Measurements from ENCODE around the gene DNAH8.

DNA sequence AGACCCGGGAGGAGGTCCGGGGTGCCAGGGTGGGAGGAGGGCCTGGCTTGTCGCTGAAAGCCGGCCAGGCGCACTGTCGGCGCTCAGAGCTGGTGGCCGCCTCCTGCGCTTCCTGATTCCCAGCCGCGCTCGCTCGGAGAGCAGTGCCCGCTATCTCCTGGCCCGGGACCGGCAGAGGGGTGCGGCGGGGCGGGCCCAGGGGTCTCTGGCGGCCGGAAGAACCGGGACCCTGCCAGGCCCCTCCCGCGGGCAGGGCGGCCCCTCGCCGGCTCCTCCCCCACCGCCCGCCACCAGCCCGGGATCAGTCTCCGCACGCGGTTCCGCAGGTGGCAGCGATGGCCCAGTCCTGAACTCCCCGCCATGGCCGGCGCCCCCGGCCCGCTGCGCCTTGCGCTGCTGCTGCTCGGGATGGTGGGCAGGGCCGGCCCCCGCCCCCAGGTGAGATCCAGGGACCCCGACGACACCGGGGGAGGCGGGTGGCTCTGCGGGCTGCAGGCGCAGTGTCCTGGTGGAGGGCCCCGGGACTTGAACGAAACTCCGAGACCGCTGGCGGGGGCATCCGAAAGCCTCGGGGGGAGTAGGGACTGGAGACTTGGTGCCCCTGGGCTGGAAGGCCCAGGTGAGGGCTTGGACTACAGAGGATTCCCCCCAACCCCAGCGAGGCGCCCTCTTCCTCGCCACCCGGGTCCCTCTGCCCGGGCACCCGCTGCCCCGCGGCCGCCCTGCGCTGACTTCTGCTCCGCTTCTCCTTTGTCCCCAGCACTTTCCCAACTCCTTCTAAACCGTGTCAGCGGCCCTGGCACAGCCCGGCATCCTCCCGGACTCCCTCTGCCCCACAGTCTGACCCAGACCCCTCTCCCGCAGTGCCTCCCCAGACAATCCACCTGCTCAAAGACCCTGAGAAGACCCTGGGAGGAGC, 333.6 kb downstream of the DNAH8 start, which contains the start of gene GLP1R:
- TF ChIP-seq, protein P1, sequence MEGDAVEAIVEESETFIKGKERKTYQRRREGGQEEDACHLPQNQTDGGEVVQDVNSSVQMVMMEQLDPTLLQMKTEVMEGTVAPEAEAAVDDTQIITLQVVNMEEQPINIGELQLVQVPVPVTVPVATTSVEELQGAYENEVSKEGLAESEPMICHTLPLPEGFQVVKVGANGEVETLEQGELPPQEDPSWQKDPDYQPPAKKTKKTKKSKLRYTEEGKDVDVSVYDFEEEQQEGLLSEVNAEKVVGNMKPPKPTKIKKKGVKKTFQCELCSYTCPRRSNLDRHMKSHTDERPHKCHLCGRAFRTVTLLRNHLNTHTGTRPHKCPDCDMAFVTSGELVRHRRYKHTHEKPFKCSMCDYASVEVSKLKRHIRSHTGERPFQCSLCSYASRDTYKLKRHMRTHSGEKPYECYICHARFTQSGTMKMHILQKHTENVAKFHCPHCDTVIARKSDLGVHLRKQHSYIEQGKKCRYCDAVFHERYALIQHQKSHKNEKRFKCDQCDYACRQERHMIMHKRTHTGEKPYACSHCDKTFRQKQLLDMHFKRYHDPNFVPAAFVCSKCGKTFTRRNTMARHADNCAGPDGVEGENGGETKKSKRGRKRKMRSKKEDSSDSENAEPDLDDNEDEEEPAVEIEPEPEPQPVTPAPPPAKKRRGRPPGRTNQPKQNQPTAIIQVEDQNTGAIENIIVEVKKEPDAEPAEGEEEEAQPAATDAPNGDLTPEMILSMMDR (conservative IDR thresholded peaks at IDR 0.05 in 1 of 2, IDR thresholded peaks at IDR 0.05 in 1 of 2; ENCODE audit: extremely low read depth in 1 of 2, insufficient read depth in 1 of 2, low read depth in 1 of 2, low read length in 2 of 2): no peak
- TF ChIP-seq EZH2 (IDR thresholded peaks at IDR 0.05; ENCODE audit: borderline replicate concordance, low read length): no peak
